Esophagus muscularis mucosa (tissue), 3 donors: Measurements from ENCODE around the gene PPTC7.
"Not testable (repeated sequence)": the region's sequence is repeated elsewhere in the genome, so short reads cannot be mapped to it uniquely, and the experiment has no call there.

Source experiments
- POLR2AphosphoS5 ChIP-seq, 2 donors: sonication (generic); formaldehyde crosslinking; IDR thresholded peaks; one replicate each; pipeline ENCODE4 v1.6.1; 2017; ENCODE audit warnings: antibody characterized with exemption in 2 of 2
- TF ChIP-seq, protein P1 (sequence below), 3 experiments: fragments of 200-600 bp in 2 of 3; fragments of 450-650 bp in 1 of 3; sonication (generic) in 2 of 3; IDR thresholded peaks; one replicate each; pipeline ENCODE4 v1.5.1; 2017 to 2019; ENCODE audit warnings: antibody characterized with exemption in 3 of 3, mild to moderate bottlenecking in 2 of 3, moderate library complexity in 1 of 3

DNA sequence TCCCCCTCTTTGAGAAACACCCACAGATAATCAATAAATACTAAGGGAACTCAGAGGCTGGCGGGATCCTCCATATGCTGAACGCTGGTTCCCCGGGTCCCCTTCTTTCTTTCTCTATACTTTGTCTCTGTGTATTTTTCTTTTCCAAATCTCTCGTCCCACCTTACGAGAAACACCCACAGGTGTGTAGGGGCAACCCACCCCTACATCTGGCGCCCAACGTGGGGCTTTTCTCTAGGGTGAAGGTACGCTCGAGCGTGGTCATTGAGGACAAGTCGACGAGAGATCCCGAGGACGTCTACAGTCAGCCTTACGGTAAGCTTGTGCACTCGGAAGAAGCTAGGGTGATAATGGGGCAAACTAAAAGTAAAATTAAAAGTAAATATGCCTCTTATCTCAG is 12.3 kb downstream of the PPTC7 start:
- TF ChIP-seq, protein P1, sequence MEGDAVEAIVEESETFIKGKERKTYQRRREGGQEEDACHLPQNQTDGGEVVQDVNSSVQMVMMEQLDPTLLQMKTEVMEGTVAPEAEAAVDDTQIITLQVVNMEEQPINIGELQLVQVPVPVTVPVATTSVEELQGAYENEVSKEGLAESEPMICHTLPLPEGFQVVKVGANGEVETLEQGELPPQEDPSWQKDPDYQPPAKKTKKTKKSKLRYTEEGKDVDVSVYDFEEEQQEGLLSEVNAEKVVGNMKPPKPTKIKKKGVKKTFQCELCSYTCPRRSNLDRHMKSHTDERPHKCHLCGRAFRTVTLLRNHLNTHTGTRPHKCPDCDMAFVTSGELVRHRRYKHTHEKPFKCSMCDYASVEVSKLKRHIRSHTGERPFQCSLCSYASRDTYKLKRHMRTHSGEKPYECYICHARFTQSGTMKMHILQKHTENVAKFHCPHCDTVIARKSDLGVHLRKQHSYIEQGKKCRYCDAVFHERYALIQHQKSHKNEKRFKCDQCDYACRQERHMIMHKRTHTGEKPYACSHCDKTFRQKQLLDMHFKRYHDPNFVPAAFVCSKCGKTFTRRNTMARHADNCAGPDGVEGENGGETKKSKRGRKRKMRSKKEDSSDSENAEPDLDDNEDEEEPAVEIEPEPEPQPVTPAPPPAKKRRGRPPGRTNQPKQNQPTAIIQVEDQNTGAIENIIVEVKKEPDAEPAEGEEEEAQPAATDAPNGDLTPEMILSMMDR (IDR thresholded peaks at IDR 0.05): not testable (repeated sequence)
- not testable (repeated sequence) for TF ChIP-seq POLR2AphosphoS5 (IDR thresholded peaks at IDR 0.05)
